KBM-7 (cell line): Measurements from ENCODE around the gene ZNF93.
"Not testable (repeated sequence)": the region's sequence is repeated elsewhere in the genome, so short reads cannot be mapped to it uniquely, and the experiment has no call there.

Source experiments
- DNase-seq: peaks from one replicate; pipeline ENCODE4 v3.0.0-alpha.2; 2015
- in situ Hi-C: fragments of 300-500 bp; cut with MboI; formaldehyde crosslinking; loops from 2 replicates; pipeline ENCODE4 v1.14.3; 2020; ENCODE audit warnings: low sequenced_read_pairs, low pct_unique_long_range_greater_than_20kb, mixed read lengths

The ZNF93 gene

DNA sequence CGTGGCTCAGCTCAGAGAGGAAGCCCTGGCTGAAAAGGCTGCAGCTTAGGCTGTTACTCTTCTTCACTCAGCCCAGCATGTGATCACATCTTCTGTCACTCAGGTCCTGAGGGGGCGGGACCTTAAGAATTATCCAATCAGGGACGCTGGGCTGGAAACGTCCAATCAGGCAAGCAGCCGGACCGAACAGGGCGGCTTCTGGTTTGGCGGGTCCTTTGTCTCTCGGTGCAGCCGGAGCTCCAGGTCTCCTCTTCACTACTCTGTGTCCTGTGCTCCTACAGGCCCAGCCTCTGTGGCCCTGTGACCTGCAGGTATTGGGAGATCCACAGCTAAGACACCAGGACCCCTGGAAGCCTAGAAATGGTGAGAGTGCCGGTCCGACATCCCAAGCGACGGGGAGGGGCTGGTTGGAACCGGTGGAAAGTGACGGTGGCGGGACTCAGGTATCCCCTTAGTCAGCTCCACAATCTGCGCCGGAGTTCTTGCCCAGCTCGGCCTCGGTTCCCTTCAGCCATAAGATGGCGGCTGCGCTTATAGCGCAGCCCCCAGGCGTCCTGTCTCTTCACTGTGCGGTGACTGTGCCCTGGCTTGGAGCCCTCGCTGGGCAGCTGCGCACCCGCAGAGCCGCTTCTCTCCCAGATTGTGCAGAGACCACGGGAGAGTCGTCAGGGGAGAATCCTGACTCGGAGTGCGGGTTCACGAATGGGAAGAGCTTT is at the start of gene ZNF93:
Gene ZNF93, plus strand, starts transcription at position 218 of the 716 bp plus-strand sequence. Its CDS starts 143 bp downstream, at position 361.
- DNase-seq, result peak; percentile 1
- in situ Hi-C loops, result no loop called here

DNA sequence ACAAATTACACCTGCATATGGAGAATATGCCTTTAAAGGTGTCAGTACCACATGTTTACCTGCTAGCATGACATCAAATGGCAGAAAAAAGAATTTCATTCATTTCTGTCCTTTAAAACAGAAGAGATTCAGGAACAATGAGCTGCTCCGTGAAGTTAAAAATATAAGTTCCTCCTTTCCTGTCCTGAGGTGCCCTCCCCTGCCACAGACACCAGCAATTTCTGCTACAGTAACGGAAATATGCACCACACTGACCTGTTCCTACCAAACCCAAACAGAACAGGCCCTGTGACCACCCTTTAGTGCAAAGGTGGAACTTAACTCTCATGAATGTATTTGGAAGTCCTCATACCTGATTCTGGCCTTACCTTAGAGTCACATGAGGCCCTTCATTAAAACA is 49.0 kb upstream of the ZNF93 start:
- peak; percentile 62 for DNase-seq
- in situ Hi-C loops, result not testable (repeated sequence)

DNA sequence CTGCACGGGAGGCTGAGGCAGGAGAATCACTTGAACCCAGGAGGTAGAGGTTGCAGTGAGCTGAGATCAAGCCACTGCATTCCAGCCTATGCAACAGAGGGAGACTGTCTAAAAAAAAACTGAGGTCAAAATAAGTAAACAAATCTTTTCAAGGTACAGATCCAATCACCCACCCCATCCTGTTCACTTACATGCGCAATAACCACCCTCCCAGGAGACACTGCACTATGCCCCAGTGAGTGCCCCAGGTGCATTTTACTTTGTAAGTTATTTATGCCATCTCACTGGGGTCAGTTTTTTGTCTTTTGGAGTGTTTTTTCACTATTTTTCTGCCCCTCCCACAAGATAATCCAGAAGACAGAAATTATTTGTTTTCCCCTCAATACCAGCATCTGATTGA is 42.0 kb upstream of the ZNF93 start:
- no peak for DNase-seq
- in situ Hi-C loops, result no loop called here

DNA sequence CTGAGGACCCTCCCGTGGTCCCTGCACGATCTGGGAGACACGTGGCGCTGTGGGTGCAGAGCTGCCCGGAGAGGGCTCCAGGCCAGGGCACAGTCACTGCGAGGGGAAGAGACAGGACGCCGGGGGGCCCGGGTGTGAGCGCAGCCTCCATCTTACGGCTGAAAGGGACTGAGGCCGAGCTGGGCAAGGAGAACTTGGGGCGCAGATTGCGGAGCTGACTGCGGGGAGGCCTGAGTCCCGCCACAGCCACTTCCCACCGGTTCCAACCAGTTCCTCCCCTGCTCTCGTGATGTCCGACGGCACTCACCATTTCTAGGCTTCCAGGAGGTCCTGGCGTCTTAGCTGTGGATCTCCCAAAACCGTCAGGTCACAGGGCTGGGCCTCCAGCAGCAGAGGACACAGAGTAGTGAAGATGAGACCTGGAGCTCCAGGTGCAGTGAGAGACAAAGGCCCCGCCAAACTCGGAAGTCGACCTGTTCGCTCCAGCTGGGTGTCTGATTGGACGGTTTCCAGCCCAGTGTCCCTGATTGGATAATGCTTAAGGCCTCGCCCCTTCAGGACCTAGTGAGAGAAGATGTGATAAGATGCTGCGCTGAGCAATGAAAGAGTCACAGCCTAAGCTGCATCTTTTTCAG is 39.9 kb upstream of the ZNF93 start:
- in situ Hi-C loops, result no loop called here
- DNase-seq, result no peak

DNA sequence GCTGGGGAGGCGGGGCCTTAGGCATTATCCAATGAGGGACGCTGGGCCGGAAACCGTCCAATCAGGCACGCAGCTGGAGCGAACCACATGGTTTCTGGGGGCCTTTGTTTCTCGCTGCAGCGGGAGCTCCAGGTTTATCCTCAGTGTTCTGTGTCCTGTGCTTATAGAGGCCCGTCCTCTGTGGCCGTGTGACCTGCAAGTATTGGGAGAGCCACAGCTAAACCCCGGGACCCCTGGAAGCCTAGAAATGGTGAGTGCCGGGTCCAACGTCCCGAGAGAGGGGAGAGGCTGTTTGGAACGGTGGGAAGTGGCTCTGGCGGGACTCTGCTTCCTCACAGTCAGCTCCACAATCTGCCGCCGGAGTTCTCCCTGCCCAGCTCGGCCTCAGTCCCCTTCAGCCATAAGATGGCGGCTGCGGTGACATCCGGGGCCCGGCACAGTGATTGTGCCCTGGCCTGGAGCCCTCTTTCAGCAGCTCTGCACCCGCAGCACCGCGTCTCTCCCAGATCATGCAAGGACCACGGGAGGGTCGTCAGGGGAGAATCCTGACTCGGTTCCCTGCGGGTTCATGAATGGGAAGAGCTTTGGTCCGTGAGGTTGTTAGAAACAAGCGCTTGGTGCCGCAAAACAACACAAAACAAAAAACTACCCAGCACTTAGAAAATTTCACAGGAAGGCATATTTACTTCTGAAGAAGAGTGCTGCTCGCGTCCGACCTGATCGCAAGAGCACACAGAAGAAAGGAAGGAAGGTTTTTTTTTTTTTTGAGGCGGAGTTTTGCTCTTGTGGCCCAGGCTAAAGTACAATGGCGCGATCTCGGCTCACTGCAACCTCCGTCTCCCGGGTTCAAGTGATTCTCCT is 34.8 kb upstream of the ZNF93 start, which contains the start of gene ZNF253:
Gene ZNF253, plus strand, starts transcription at position 133 of the 861 bp plus-strand sequence. Its CDS starts 115 bp downstream, at position 248.
- in situ Hi-C loops, result no loop called here
- DNase-seq, result no peak

DNA sequence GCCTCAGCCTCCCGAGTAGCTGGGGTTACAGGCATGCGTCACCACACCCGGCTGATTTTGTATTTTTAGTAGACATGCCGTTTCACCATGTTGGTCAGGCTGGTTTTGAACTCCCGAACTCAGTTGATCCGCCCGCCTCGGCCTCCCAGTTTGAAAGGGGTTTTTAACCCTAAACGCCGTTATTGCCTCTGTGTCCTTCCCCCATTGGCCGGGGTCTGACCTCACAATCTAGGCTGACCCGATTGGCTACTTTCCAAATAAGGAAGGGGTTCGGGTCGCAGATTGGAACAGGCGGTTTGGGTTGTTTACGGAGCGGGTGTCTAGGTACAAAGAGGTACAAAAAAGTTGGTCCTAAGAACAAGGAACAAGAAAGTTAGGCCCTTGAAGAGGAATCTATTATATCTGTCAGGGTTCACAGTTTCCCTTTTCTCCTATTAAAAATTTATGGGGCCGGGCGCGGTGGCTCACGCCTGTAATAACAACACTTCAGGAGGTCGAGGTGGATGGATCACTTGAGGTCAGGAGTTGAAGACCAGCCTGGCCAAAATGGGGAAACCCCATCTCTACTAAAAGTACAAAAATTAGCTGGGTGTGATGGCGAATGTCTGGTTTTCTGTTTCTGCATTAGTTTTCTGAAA is 34.0 kb upstream of the ZNF93 start:
- no peak for DNase-seq
- in situ Hi-C loops, result no loop called here

GRCh38 chr19:19870086-19870485 is 30.7 kb upstream of the ZNF93 start:
- in situ Hi-C loops, DNase-seq: not testable (repeated sequence)

DNA sequence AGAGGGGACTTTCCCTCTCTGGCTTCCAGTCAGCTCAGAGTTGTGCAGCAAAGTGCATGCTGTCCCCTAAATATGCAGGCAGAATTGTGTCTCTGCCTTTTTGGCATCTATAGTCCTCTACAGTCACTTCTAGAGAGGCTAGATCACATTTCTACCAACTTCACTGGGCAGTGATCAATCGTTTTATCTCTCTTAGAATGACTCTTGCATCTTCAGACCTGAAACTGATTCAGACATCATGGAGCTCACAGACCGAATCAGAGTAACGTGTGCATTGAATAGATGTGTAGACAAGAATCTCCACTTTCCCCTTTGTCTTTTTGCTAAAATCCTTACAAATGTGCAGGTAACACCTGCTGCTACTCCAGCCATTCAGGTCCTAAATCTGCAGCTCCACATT is 28.8 kb upstream of the ZNF93 start:
- in situ Hi-C loops, result no loop called here
- DNase-seq, result no peak

DNA sequence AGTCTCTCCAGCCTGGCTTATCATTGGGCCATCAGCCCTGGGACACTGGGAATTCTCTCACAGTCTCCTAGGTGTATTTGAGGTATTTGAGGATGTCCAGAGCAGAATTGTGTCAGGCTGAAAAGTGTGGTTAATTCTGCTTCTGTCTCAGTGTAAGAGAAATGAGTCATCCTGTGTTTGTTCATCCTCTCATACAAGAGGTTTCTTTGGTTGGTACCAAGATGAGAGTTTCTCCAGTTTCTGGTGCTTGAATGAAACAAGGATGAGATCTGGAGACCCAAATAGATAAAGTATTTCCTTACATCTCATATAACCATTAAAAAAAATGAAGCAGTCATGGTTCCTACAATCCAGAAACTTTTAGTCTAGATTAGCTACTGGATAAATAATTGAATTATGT is 27.4 kb upstream of the ZNF93 start:
- in situ Hi-C loops, result no loop called here

GRCh38 chr19:19877724-19878123 is 23.0 kb upstream of the ZNF93 start:
- in situ Hi-C loops, result no loop called here
- no peak for DNase-seq

More for the DNA sequence above, 27.4 kb upstream of the ZNF93 start:
- DNase-seq, result no peak

DNA sequence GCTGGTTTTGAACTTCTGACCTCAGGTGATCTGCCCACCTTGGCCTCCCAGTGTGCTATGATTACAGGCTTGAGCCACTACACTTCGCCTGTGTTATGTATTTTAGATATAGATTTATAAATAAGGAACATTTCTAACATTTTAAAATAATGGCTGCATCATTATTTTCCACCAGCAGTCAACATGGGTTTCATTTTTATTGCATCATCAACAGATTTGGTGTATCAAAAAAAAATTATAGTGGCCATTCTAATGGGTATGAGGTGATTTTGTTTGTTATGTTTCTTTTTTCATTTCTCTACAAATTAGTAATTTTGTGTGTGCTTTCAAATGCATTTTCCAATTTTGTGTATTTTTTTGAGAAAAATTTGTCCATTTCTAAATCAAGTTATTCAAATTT is 16.2 kb upstream of the ZNF93 start:
- in situ Hi-C loops, result no loop called here
- DNase-seq, result no peak

GRCh38 chr19:19892055-19892941 is 8.4 kb upstream of the ZNF93 start:
- DNase-seq, in situ Hi-C loops: not testable (repeated sequence)

- peak; percentile 21 for DNase-seq
- in situ Hi-C loops, result no loop called here
These were observed 512 bp upstream of the ZNF93 start for GRCh38 chr19:19900139-19900728.

- DNase-seq, in situ Hi-C loops: not testable (repeated sequence)
These were observed 6.8 kb downstream of the ZNF93 start for GRCh38 chr19:19907551-19907950.

- DNase-seq, result no peak
- in situ Hi-C loops, result no loop called here
These were observed 8.9 kb downstream of the ZNF93 start for GRCh38 chr19:19909654-19910053.

- DNase-seq, result no peak
- in situ Hi-C loops, result no loop called here
These were observed 10.4 kb downstream of the ZNF93 start for GRCh38 chr19:19911150-19911549.

- in situ Hi-C loops, result no loop called here
- DNase-seq, result no peak
These were observed 13.8 kb downstream of the ZNF93 start for GRCh38 chr19:19914596-19914995.

DNA sequence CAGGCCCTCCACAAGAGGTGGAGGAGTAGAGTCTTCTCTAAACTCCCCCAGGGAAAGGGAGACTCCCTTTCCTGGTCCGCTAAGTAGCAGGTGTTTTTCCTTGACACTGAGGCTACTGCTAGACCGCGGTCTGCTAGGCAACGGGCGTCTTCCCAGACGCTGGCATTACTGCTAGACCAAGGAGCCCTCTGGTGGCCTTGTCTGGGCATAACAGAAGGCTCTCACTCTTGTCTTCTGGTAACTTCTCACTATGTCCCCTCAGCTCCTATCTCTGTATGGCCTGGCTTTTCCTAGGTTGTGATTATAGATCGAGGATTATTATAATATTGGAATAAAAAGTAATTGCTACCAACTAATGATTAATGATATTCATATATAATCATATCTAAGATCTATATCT is 29.7 kb downstream of the ZNF93 start:
- DNase-seq, result peak; percentile 68
- in situ Hi-C loops, result loop anchor here (25.0 kb wide), 1 partner anchor 393 kb away; the partner anchor contains the start of genes CILP2 and YJEFN3
